Transverse colon (tissue), 4 donors: Measurements from ENCODE around the gene EARS2.

ENCODE experiments used
- POLR2A ChIP-seq: fragments of 450-650 bp; IDR thresholded peaks from one replicate; pipeline ENCODE4 v1.6.1; 2016; ENCODE audit warnings: antibody characterized with exemption, mild to moderate bottlenecking, moderate library complexity
- POLR2AphosphoS5 ChIP-seq, 3 donors: sonication (generic); formaldehyde crosslinking; IDR thresholded peaks; one replicate each; pipeline ENCODE4 v1.6.1; 2016; ENCODE audit warnings: antibody characterized with exemption in 3 of 3
- TF ChIP-seq, protein P1 (sequence below), 5 experiments: fragments of 200-600 bp in 3 of 5; fragments of 450-650 bp in 2 of 5; sonication (generic) in 3 of 5; IDR thresholded peaks; 1 replicate in 2 of 5; 2 replicates in 3 of 5; pipeline ENCODE4 v1.5.1; 2016 to 2017; ENCODE audit warnings: antibody characterized with exemption in 5 of 5, inconsistent platforms in 3 of 5, mild to moderate bottlenecking in 2 of 5, moderate library complexity in 1 of 5

DNA sequence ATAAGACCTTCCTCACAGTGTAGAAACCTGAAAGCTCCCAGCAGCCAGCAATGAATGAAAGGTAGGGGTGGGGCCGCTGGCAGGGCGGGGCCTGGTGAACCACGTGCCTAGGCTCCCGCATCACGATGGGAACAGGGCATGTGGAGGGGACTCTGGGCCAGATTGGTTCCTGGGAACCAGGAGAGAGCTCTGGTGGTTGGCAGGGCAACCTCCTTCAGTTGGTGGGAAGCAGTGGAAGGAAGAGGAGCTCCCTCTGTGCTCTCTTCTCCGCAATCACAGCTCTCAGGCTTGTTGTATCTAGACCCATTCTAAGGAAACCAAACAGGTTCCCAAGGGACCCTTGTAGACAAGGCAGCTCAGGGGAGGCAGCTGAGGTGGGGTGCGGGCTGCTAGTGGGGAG lies 57.3 kb downstream of the EARS2 start:
- TF ChIP-seq, protein P1, sequence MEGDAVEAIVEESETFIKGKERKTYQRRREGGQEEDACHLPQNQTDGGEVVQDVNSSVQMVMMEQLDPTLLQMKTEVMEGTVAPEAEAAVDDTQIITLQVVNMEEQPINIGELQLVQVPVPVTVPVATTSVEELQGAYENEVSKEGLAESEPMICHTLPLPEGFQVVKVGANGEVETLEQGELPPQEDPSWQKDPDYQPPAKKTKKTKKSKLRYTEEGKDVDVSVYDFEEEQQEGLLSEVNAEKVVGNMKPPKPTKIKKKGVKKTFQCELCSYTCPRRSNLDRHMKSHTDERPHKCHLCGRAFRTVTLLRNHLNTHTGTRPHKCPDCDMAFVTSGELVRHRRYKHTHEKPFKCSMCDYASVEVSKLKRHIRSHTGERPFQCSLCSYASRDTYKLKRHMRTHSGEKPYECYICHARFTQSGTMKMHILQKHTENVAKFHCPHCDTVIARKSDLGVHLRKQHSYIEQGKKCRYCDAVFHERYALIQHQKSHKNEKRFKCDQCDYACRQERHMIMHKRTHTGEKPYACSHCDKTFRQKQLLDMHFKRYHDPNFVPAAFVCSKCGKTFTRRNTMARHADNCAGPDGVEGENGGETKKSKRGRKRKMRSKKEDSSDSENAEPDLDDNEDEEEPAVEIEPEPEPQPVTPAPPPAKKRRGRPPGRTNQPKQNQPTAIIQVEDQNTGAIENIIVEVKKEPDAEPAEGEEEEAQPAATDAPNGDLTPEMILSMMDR (IDR thresholded peaks at IDR 0.05), result no peak
- TF ChIP-seq POLR2AphosphoS5 (IDR thresholded peaks at IDR 0.05), result no peak
- no peak for TF ChIP-seq POLR2A
